HG02642 (cell line): Measurements from ENCODE around the gene CPSF4L.

Source experiments
- ATAC-seq: cut with Tn5 transposase; IDR thresholded peaks from one replicate; pipeline ENCODE4 v1.9.1; 2021; ENCODE audit warnings: mild to moderate bottlenecking; ENCODE audit not compliant: unreplicated experiment, poor library complexity

The CPSF4L gene

GRCh38 chr17:73290399-73291259 is 28.9 kb upstream of the CPSF4L start:
- ATAC-seq: peak; percentile 43

GRCh38 chr17:73289549-73290254 is 28.0 kb upstream of the CPSF4L start:
- ATAC-seq: no peak

GRCh38 chr17:73288534-73289302 is 27.0 kb upstream of the CPSF4L start:
- ATAC-seq: no peak

- no peak for ATAC-seq
Observed at GRCh38 chr17:73286863-73287296, 25.2 kb upstream of the CPSF4L start.

GRCh38 chr17:73285916-73286862 is 24.5 kb upstream of the CPSF4L start:
- ATAC-seq: no peak

GRCh38 chr17:73285603-73285908 is 23.9 kb upstream of the CPSF4L start:
- no peak for ATAC-seq

- no peak for ATAC-seq
Observed at GRCh38 chr17:73284906-73285602, 23.4 kb upstream of the CPSF4L start.

GRCh38 chr17:73284354-73284753 is 22.7 kb upstream of the CPSF4L start:
- no peak for ATAC-seq

- no peak for ATAC-seq
Observed at GRCh38 chr17:73283841-73284282, 22.2 kb upstream of the CPSF4L start.

- no peak for ATAC-seq
Observed at GRCh38 chr17:73283250-73283649, 21.6 kb upstream of the CPSF4L start.

- ATAC-seq: no peak
Observed at GRCh38 chr17:73282629-73283028, 20.9 kb upstream of the CPSF4L start.

- ATAC-seq: peak; percentile 93
Observed at GRCh38 chr17:73281928-73282327, 20.2 kb upstream of the CPSF4L start.

GRCh38 chr17:73280191-73280590 is 18.5 kb upstream of the CPSF4L start:
- no peak for ATAC-seq

GRCh38 chr17:73279704-73280103 is 18.0 kb upstream of the CPSF4L start:
- ATAC-seq: no peak

GRCh38 chr17:73278465-73279453 is 17.1 kb upstream of the CPSF4L start:
- ATAC-seq: no peak

- no peak for ATAC-seq
Observed at GRCh38 chr17:73278049-73278464, 16.4 kb upstream of the CPSF4L start.

GRCh38 chr17:73274490-73274889 is 12.8 kb upstream of the CPSF4L start:
- no peak for ATAC-seq

GRCh38 chr17:73272906-73273218 is 11.2 kb upstream of the CPSF4L start:
- no peak for ATAC-seq
